Gastrocnemius medialis (tissue), 4 donors: ENCODE measurements around the gene TMTC2.

Experiments used
- POLR2A ChIP-seq, 2 donors: fragments of 450-650 bp; IDR thresholded peaks; one replicate each; pipeline ENCODE4 v1.6.1; 2017; ENCODE audit warnings: antibody characterized with exemption in 2 of 2, mild to moderate bottlenecking in 2 of 2, moderate library complexity in 2 of 2
- TF ChIP-seq, protein P1 (sequence below), 5 experiments: fragments of 450-650 bp in 3 of 5; fragments of 200-600 bp in 2 of 5; sonication (generic) in 2 of 5; IDR thresholded peaks in 4 of 5; conservative IDR thresholded peaks in 1 of 5; 1 replicate in 4 of 5; 2 replicates in 1 of 5; pipeline ENCODE4 v1.5.1; 2016 to 2019; ENCODE audit warnings: antibody characterized with exemption in 5 of 5, mild to moderate bottlenecking in 3 of 5, moderate library complexity in 3 of 5

DNA sequence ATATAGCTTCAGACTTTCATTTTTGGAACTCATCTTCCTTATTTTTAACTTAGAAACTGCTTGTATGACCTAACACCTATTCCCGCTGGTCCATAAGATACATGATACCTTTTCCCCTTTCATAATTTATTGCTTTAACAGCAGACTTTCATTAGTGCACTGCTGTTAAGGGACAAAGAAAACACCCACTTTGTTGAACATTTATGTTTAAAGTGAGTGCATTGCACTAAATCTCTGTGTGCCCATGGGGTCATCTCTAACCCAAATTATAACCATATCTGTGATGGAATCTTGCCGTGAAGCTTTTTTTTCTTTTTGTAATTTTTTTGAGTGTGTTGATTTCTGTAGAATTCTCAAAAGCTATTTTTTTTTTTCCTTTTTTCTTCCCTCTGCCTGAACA lies 261.8 kb downstream of the TMTC2 start:
- TF ChIP-seq, protein P1, sequence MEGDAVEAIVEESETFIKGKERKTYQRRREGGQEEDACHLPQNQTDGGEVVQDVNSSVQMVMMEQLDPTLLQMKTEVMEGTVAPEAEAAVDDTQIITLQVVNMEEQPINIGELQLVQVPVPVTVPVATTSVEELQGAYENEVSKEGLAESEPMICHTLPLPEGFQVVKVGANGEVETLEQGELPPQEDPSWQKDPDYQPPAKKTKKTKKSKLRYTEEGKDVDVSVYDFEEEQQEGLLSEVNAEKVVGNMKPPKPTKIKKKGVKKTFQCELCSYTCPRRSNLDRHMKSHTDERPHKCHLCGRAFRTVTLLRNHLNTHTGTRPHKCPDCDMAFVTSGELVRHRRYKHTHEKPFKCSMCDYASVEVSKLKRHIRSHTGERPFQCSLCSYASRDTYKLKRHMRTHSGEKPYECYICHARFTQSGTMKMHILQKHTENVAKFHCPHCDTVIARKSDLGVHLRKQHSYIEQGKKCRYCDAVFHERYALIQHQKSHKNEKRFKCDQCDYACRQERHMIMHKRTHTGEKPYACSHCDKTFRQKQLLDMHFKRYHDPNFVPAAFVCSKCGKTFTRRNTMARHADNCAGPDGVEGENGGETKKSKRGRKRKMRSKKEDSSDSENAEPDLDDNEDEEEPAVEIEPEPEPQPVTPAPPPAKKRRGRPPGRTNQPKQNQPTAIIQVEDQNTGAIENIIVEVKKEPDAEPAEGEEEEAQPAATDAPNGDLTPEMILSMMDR (IDR thresholded peaks at IDR 0.05 in 4 of 5, conservative IDR thresholded peaks at IDR 0.05 in 1 of 5): no peak
- TF ChIP-seq POLR2A (IDR thresholded peaks at IDR 0.05): no peak
